Erythroblast (primary cell): ENCODE measurements around the gene RAP2A.

ENCODE experiments used
- DNase-seq, 2 experiments: peaks; one replicate each; lab custom pipeline; 2025; lab: John Stamatoyannopoulos, UW
- GATA1 ChIP-seq: IDR thresholded peaks from 2 replicates; pipeline ENCODE4 v1.6.1; 2011; ENCODE audit warnings: low read depth, mild to moderate bottlenecking, control low read depth, low read length, moderate library complexity
- POLR2A ChIP-seq: IDR thresholded peaks from 2 replicates; pipeline ENCODE4 v1.6.1; 2011; ENCODE audit warnings: mild to moderate bottlenecking, low read length

The RAP2A gene

GRCh38 chr13:97485320-97485719 is 51.4 kb downstream of the RAP2A start:
- DNase-seq: no peak
- TF ChIP-seq POLR2A (no peak), GATA1 (no peak)

- DNase-seq: no peak
- TF ChIP-seq GATA1 (no peak), POLR2A (no peak)
These were observed 56.8 kb downstream of the RAP2A start for GRCh38 chr13:97490702-97491307.

- no peak for DNase-seq
- no peak for TF ChIP-seq POLR2A
- TF ChIP-seq GATA1: no peak
These were observed 57.5 kb downstream of the RAP2A start for GRCh38 chr13:97491452-97491851.

- TF ChIP-seq POLR2A (no peak), GATA1 (no peak)
- DNase-seq: no peak
These were observed 58.3 kb downstream of the RAP2A start for GRCh38 chr13:97492257-97492656.

- TF ChIP-seq POLR2A (no peak), GATA1 (no peak)
- DNase-seq: no peak
These were observed 58.9 kb downstream of the RAP2A start for GRCh38 chr13:97492684-97493371.

GRCh38 chr13:97493456-97493855 is 59.5 kb downstream of the RAP2A start:
- no peak for DNase-seq
- TF ChIP-seq GATA1 (no peak), POLR2A (no peak)

- no peak for DNase-seq
- TF ChIP-seq POLR2A (no peak), GATA1 (no peak)
These were observed 61.7 kb downstream of the RAP2A start for GRCh38 chr13:97495678-97496077.

- no peak for TF ChIP-seq POLR2A
- no peak for TF ChIP-seq GATA1
- no peak for DNase-seq
These were observed 62.5 kb downstream of the RAP2A start for GRCh38 chr13:97496511-97496910.

- DNase-seq: no peak
- TF ChIP-seq GATA1 (no peak), POLR2A (no peak)
These were observed 63.4 kb downstream of the RAP2A start for GRCh38 chr13:97497400-97497799.

GRCh38 chr13:97498419-97498818 is 64.5 kb downstream of the RAP2A start:
- DNase-seq: no peak
- no peak for TF ChIP-seq GATA1
- no peak for TF ChIP-seq POLR2A

GRCh38 chr13:97499181-97499580 is 65.2 kb downstream of the RAP2A start:
- no peak for DNase-seq
- TF ChIP-seq GATA1: no peak
- TF ChIP-seq POLR2A: no peak

- TF ChIP-seq POLR2A (no peak), GATA1 (no peak)
- DNase-seq: no peak
These were observed 68.2 kb downstream of the RAP2A start for GRCh38 chr13:97502181-97502580.

GRCh38 chr13:97502706-97503105 is 68.7 kb downstream of the RAP2A start:
- no peak for DNase-seq
- TF ChIP-seq POLR2A (no peak), GATA1 (no peak)

GRCh38 chr13:97505017-97505416 is 71.0 kb downstream of the RAP2A start:
- no peak for DNase-seq
- TF ChIP-seq GATA1 (no peak), POLR2A (no peak)

- TF ChIP-seq POLR2A: no peak
- TF ChIP-seq GATA1: no peak
- no peak for DNase-seq
These were observed 72.5 kb downstream of the RAP2A start for GRCh38 chr13:97506511-97506910.
